Measurements from ENCODE around the gene PPM1D. TPM values are rescaled to one million over a fixed set of nuclear protein-coding genes. Genes with fewer than 3 reads are reported as not detected.

PPM1D gene
- total and polyA plus RNA-seq, 2 of the 13 experiments (the other 11 are each of a cell fraction or from before 2014, with no cell fraction given): 8.0 to 26.2 TPM

DNA sequence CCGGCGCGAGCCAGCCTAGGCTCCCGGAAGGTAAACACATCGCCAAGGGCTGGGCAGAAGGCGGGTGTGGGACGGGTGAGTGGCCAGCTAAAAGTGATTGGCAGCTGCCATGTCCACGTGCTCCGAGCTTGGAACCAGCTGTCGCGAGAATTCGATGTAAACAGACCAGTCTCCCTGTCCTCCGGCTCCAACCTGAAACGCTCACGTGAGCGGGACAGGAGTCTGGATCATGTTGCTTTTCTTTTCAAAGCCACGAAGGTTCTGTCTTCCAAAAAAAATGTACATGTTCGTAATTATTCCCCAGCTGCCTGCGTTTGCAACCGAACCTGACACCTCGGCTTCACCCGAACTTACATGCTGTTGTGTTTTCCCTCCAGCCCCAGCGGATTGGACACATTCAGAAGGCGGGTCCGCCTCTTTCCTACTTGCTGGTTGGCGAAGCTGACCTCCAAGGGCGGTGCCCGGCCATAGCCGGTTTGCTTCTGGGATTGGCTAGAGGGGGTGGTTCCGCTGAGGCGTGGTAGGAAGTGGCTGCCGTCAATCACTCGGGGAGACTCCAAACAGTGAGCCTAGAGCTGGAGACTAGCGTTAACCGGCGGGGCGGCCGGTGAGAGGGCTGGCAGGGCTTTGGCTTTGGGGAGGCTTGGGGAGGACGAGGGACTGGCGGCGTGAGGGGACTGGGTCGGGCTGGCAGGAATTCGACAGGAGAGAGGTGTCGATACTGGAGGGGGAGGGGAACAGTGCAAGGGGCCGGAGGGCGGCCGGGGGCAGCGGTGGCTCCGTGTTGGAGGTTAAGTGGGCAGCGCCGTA lies 77.5 kb downstream of the PPM1D start, which contains the start of gene BCAS3 (continued):
- TF ChIP-seq HNF4G (IDR thresholded peaks at IDR 0.05; ENCODE audit: borderline replicate concordance, low read depth, low read length) (no peak; the same call in 1 of the 2 replicates), HNF4G (CRISPR knock-in tag; IDR thresholded peaks at IDR 0.05; ENCODE audit: borderline replicate concordance, low read depth) (no peak), YEATS4 (CRISPR knock-in tag; IDR thresholded peaks at IDR 0.05; ENCODE audit: borderline replicate concordance) (peak; percentile 77), MZF1 (CRISPR knock-in tag; IDR thresholded peaks at IDR 0.05; ENCODE audit: borderline replicate concordance) (0 out of 2 replicates have a peak, but pooled peaks have one; percentile 57), TBX3 (IDR thresholded peaks at IDR 0.05; ENCODE audit: borderline replicate concordance) (peak; percentile 73), ZBTB1 (CRISPR knock-in tag; IDR thresholded peaks at IDR 0.05; ENCODE audit: borderline replicate concordance) (0 out of 2 replicates have a peak, but pooled peaks have one; percentile 63), HNRNPLL (IDR thresholded peaks at IDR 0.05; ENCODE audit: low read depth, low read length, poor library complexity, severe bottlenecking) (peak; percentile 9), ZNF138 (CRISPR knock-in tag; IDR thresholded peaks at IDR 0.05; ENCODE audit: low read depth) (peak; percentile 54; the same call in 1 of the 2 replicates), ERF (CRISPR knock-in tag; IDR thresholded peaks at IDR 0.05) (peak; percentile 71; the same call in 1 of the 2 replicates), MAZ (IDR thresholded peaks at IDR 0.05; ENCODE audit: borderline replicate concordance, low read depth, low read length) (peak; percentile 47; the same call in 1 of the 2 replicates), MAZ (CRISPR knock-in tag; IDR thresholded peaks at IDR 0.05; ENCODE audit: low read depth) (peak; percentile 65), KDM6A (CRISPR knock-in tag; IDR thresholded peaks at IDR 0.05; ENCODE audit: low read depth) (no peak), YY1 (IDR thresholded peaks at IDR 0.05; ENCODE audit: insufficient read depth, insufficient replicate concordance, low read depth, low read length) (peak; percentile 27), RFXAP (CRISPR knock-in tag; IDR thresholded peaks at IDR 0.05; ENCODE audit: borderline replicate concordance) (peak; percentile 57; the same call in 1 of the 2 replicates), ZNF792 (CRISPR knock-in tag; IDR thresholded peaks at IDR 0.05) (peak; percentile 56), ZNF891 (CRISPR knock-in tag; IDR thresholded peaks at IDR 0.05) (peak; percentile 85; the same call in 1 of the 2 replicates), ZNF788 (CRISPR knock-in tag; IDR thresholded peaks at IDR 0.05; ENCODE audit: borderline replicate concordance) (peak; percentile 92; the same call in 1 of the 2 replicates)
- TF ChIP-seq, protein P1, sequence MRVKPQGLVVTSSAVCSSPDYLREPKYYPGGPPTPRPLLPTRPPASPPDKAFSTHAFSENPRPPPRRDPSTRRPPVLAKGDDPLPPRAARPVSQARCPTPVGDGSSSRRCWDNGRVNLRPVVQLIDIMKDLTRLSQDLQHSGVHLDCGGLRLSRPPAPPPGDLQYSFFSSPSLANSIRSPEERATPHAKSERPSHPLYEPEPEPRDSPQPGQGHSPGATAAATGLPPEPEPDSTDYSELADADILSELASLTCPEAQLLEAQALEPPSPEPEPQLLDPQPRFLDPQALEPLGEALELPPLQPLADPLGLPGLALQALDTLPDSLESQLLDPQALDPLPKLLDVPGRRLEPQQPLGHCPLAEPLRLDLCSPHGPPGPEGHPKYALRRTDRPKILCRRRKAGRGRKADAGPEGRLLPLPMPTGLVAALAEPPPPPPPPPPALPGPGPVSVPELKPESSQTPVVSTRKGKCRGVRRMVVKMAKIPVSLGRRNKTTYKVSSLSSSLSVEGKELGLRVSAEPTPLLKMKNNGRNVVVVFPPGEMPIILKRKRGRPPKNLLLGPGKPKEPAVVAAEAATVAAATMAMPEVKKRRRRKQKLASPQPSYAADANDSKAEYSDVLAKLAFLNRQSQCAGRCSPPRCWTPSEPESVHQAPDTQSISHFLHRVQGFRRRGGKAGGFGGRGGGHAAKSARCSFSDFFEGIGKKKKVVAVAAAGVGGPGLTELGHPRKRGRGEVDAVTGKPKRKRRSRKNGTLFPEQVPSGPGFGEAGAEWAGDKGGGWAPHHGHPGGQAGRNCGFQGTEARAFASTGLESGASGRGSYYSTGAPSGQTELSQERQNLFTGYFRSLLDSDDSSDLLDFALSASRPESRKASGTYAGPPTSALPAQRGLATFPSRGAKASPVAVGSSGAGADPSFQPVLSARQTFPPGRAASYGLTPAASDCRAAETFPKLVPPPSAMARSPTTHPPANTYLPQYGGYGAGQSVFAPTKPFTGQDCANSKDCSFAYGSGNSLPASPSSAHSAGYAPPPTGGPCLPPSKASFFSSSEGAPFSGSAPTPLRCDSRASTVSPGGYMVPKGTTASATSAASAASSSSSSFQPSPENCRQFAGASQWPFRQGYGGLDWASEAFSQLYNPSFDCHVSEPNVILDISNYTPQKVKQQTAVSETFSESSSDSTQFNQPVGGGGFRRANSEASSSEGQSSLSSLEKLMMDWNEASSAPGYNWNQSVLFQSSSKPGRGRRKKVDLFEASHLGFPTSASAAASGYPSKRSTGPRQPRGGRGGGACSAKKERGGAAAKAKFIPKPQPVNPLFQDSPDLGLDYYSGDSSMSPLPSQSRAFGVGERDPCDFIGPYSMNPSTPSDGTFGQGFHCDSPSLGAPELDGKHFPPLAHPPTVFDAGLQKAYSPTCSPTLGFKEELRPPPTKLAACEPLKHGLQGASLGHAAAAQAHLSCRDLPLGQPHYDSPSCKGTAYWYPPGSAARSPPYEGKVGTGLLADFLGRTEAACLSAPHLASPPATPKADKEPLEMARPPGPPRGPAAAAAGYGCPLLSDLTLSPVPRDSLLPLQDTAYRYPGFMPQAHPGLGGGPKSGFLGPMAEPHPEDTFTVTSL (CRISPR knock-in tag; IDR thresholded peaks at IDR 0.05; ENCODE audit: borderline replicate concordance): peak; percentile 36; the same call in 1 of the 2 replicates
- TF ChIP-seq, protein P2, sequence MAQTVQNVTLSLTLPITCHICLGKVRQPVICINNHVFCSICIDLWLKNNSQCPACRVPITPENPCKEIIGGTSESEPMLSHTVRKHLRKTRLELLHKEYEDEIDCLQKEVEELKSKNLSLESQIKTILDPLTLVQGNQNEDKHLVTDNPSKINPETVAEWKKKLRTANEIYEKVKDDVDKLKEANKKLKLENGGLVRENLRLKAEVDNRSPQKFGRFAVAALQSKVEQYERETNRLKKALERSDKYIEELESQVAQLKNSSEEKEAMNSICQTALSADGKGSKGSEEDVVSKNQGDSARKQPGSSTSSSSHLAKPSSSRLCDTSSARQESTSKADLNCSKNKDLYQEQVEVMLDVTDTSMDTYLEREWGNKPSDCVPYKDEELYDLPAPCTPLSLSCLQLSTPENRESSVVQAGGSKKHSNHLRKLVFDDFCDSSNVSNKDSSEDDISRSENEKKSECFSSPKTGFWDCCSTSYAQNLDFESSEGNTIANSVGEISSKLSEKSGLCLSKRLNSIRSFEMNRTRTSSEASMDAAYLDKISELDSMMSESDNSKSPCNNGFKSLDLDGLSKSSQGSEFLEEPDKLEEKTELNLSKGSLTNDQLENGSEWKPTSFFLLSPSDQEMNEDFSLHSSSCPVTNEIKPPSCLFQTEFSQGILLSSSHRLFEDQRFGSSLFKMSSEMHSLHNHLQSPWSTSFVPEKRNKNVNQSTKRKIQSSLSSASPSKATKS (CRISPR knock-in tag; IDR thresholded peaks at IDR 0.05): no peak
- TF ChIP-seq, protein P3, sequence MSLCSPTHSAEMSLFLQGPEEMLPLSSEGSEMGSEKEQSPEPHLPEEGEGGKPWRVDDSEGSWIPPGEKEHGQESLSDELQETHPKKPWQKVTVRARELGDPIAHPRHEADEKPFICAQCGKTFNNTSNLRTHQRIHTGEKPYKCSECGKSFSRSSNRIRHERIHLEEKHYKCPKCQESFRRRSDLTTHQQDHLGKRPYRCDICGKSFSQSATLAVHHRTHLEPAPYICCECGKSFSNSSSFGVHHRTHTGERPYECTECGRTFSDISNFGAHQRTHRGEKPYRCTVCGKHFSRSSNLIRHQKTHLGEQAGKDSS (CRISPR knock-in tag; IDR thresholded peaks at IDR 0.05; ENCODE audit: borderline replicate concordance, low read depth): peak; percentile 71; the same call in 1 of the 2 replicates

All from HepG2 (cell line).